T-helper 1 cell treated with Interleukin-12 subunit alpha and Interleukin-12 subunit beta and Interleukin-4 antibody, amounts not matched to agents 30 ng/mL and 1 ng/mL, for 36 hours (primary cell): ENCODE data around the gene RXRA. TPM values are rescaled to one million over a fixed set of nuclear protein-coding genes. Genes with fewer than 3 reads are reported as not detected.

Experiments
- intact Hi-C: fragments of 100-400 bp; cut with micrococcal nuclease; formaldehyde crosslinking; loops from one replicate; pipeline ENCODE4 v1.15.1; 2024
- total RNA-seq: library from RNA; stranded (reverse); gene quantifications from 2 replicates; pipeline ENCODE4 v1.2.3, GENCODE V29; 2022

RXRA gene
- total RNA-seq, 1 donor from 2014 or later = 2.0 TPM

GRCh38 chr9:134395002-134395517 lies 68.8 kb downstream of the RXRA start:
- intact Hi-C loops = loop anchor here (10.0 kb wide), 1 partner anchor 90 kb away; no protein-coding TSS in a partner anchor

DNA sequence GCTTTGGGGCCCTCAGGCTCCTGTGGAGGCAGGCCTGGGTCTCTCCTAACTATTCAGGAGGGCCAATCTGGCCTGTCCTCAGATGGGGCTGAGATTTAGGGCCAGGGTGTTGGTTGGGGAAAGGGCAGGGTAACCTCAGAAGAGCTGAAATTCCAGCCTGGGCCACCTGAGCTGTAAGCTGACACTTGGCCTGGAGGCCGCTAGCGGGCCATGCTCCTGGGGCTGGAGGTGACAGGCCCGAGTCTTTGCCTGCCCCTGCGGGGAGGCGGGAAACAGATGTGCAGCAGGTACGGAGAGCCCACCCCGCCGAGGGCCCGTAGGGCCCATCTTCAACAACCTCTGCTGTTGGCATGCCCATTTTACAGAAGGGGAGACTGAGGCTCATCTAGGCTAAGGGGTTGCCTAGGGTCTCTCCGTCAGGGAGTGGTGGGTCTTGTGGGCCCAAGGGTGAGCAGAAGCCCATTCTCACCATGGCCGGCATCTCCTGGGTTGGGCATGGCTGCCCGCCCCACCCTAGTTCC lies 69.5 kb downstream of the RXRA start:
- intact Hi-C loops = loop anchor here (10.0 kb wide), 1 partner anchor 91 kb away; no protein-coding TSS in a partner anchor

- intact Hi-C loops = loop anchor here (10.0 kb wide), 1 partner anchor 91 kb away; no protein-coding TSS in a partner anchor
Measured at GRCh38 chr9:134396258-134396742, 70.0 kb downstream of the RXRA start.

DNA sequence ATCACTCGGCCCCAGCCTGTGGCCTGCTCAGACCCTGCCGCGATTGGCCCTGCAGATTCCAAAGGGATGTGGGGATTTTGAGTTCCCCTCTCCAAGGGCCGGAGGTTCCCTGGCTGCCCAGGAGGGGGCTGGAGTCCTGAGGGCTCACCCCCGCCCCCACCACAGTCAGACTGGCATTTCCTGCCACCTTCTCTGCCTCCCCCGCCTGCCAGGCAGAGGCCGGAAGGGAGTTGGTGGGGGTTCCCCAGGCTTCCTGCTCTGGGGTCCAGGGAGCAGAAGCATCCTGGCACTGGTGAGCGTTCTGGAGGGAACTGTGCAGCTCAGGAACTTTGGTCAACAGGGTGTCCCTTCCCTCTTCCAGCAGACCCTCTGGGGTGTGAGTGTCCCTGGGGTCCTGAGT lies 70.6 kb downstream of the RXRA start:
- intact Hi-C loops = loop anchor here (10.0 kb wide), 1 partner anchor 92 kb away; no protein-coding TSS in a partner anchor

DNA sequence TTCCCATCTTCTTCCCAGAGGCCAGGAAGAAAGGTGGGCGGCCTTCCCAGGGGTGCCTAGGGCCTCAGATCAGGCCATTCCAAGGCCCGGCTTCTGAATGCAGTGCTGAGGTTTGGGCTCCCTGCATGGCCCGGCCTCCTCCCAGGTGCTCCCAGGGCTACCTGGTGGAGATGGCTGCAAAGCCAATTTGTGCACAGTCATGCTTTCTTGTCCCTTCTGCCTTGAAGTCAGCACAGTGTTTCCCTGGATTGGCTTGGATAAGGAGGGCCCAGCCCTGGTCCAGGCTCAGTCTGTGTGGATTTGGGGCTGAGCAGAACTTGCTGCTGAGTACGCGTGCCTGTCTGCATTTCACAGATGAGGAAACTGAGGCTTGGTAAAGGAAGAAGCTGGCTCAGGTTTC lies 72.5 kb downstream of the RXRA start:
- intact Hi-C loops = loop anchor here (10.0 kb wide), 1 partner anchor 94 kb away; no protein-coding TSS in a partner anchor

DNA sequence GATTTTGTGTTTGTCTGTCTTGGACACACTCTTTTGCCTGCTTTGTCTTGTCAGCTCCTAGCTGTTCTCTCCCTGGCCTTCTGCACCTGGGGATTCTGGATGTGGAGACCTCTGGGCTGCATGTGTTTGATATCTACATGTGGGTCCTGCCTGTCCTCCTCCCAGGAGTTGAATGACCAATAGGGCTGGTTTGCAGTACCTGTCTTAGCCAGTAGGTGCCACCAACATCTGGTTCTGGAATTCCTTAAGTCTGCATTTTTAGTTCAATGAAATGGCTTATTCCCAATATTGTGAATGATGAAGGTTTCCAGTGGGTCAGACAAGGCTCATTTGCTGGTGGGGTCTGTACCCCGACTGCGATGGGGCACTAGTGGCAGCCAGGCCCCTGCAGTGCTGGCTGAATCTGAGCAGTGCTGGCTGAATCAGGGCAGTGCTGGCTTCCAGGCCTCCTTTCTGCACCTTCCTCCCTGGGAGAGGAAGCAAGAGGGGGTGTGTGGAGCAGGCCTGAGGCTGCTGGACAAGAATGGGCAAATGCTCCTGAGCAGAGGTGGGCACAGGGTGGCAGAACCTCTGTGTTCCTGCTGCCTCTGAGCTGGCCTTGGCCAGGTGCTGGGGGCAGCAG lies 73.3 kb downstream of the RXRA start:
- intact Hi-C loops = loop anchor here (10.0 kb wide), 1 partner anchor 95 kb away; no protein-coding TSS in a partner anchor

DNA sequence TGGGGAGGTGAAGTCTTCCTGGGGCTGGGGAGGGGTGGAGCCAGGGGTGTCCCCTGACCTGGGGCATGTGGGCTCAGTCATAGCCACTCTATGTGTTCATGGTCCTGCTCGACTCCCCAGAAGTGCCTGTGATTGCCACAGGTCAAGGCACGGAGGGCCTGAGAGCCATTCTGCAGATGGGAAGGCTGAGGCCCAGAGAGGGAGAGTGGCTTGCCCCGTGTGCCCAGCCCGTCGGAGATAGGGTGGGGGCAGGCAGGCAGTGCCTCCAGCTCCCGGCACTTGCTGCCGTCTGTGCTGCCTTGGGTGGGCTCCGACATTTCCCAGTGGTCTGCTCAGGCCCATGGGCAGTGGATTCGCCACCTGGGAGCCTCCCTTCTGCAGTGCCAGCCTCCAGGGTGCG lies 74.0 kb downstream of the RXRA start:
- intact Hi-C loops = no loop called here

GRCh38 chr9:134401391-134401790 lies 75.1 kb downstream of the RXRA start:
- intact Hi-C loops = no loop called here

- intact Hi-C loops = no loop called here
Measured at GRCh38 chr9:134402182-134402581, 75.9 kb downstream of the RXRA start.

- intact Hi-C loops = no loop called here
Measured at GRCh38 chr9:134403292-134403681, 77.0 kb downstream of the RXRA start.

- intact Hi-C loops = no loop called here
Measured at GRCh38 chr9:134403682-134404301, 77.5 kb downstream of the RXRA start.

DNA sequence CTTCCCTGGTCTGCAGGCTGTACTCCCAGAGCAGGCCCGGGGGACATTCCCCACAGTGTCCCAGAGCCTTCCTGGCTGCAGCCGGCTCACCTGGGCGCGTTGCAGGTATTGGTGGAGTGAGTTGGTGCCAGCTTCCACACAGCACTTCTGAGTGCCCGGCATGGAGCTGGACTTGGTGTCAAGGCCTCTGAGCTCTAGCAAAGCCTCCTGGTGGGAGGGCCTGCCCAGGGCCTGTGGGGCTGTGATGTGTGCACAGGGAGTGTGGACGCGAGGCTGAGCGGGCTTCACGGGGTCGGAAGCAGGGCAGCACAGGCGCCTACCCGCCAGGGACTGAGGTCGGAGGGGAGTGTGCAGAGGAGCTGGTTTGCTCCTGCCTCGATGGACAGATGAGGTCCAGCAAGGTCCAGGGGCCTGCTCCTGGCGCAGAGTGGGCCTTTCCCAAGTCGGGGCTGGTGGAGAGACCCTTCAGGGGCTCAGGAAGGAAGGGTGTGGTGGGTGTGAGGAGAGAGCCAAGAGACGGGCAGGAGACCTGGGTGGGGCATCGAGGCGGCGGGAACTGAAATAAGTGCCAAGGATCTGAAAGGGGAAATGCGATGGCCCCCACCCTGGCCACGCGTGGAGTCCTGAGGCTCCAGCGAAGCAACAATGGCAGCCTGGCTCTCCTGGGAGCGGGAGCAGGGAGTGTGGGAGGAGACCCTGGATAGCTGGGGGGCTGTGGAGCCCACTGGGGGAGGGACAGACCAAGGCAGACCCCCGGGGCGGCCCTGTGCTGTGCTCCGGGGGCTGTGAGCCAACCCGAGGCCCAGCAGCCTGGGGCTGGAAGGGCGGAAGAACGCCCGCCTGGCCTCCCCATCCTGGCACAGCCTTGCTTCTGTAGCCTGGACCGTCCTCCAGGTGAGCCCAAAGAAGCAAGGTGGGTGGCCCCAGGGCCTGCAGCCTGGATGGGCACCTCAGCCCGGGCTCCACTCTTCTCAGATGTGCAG lies 78.4 kb downstream of the RXRA start:
- intact Hi-C loops = no loop called here

- intact Hi-C loops = no loop called here
Measured at GRCh38 chr9:134405527-134405926, 79.3 kb downstream of the RXRA start.

- intact Hi-C loops = loop anchor here (1.0 kb wide), 3 partner anchors 15 to 50 kb away; no protein-coding TSS in a partner anchor
Measured at GRCh38 chr9:134406366-134407120, 80.3 kb downstream of the RXRA start.

- intact Hi-C loops = loop anchor here (1.0 kb wide), 3 partner anchors 16 to 49 kb away; no protein-coding TSS in a partner anchor
Measured at GRCh38 chr9:134407121-134407779, 81.0 kb downstream of the RXRA start.

DNA sequence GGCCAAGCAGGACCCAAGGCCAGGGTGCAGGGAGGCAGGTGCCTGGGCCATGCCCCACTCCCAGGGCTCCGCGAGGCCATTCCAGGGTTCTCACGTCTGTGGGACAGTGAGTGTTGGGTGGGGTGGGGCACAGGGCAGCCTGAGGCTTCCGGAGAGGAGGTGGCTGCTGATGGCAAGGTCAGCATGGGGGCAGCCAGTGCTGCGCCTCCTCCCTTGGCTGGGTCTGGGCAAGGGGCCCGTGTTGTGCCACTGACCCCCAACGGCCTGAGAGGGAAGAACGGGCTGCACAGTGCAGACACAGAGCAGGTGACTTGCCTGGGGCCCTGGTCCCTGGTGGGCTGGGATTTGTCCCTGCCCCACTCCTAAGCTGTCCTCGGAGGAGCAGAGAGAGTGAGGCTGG lies 82.1 kb downstream of the RXRA start:
- intact Hi-C loops = no loop called here

- intact Hi-C loops = no loop called here
Measured at GRCh38 chr9:134408939-134409737, 82.9 kb downstream of the RXRA start.

DNA sequence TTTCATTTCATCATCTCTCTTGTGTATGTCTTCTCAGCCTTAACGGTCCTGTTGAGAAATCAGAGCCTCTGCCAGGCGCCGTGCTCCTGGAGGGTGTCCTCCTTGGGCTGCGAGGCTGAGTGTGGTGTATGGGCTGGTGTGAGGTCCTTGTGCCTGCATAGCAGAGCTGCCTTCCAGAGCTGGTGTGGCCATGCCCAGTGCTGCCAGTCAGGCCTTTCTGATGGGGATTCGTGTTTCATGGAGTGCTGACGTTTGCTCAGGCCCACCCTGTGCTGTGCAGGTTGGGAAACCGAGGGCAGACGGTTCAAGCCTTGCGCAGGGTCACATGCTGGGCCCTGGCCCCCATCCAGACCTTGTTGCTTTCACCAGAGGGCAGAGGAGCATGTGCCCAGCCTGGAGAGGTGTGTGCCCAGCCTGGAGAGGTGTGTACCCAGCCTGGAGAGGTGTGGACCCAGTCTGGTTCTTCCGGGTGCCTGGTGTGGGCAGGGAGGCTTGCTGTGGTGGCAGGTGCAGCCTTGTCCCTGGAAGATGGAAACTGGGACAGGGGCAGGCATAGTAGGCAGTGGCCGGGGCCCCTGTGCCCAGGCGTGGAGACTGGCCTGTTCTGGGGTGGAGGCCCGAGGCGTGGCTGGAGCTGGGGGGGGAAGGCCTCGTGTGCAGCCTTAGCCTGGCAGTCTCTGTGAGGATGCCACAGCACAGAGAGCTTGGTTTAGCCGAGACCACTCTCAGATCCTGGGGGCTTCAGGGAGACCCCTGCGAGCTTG lies 84.0 kb downstream of the RXRA start:
- intact Hi-C loops = no loop called here
